Measurements from ENCODE around the gene NAP1L4.

GRCh38 chr11:2913019-2913431 lies 79.1 kb downstream of the NAP1L4 start:
- no peak for TF ChIP-seq EZH2phosphoT487 (IDR thresholded peaks at IDR 0.05; ENCODE audit: borderline replicate concordance)
- TF ChIP-seq, protein P1, sequence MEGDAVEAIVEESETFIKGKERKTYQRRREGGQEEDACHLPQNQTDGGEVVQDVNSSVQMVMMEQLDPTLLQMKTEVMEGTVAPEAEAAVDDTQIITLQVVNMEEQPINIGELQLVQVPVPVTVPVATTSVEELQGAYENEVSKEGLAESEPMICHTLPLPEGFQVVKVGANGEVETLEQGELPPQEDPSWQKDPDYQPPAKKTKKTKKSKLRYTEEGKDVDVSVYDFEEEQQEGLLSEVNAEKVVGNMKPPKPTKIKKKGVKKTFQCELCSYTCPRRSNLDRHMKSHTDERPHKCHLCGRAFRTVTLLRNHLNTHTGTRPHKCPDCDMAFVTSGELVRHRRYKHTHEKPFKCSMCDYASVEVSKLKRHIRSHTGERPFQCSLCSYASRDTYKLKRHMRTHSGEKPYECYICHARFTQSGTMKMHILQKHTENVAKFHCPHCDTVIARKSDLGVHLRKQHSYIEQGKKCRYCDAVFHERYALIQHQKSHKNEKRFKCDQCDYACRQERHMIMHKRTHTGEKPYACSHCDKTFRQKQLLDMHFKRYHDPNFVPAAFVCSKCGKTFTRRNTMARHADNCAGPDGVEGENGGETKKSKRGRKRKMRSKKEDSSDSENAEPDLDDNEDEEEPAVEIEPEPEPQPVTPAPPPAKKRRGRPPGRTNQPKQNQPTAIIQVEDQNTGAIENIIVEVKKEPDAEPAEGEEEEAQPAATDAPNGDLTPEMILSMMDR (conservative IDR thresholded peaks at IDR 0.05; ENCODE audit: low read length) = no peak
